Parathyroid adenoma (tissue), 2 donors: ENCODE data around the gene TESMIN.

Source experiments
- H2AFZ ChIP-seq: fragments of 300-600 bp; sonication (generic); one replicate; pipeline ENCODE4 v1.7.0; 2017; ENCODE audit warnings: antibody characterized with exemption, mild to moderate bottlenecking
- H3K27ac ChIP-seq: fragments of 300-600 bp; sonication (generic); one replicate; pipeline ENCODE4 v1.7.0; 2017
- H3K27me3 ChIP-seq: fragments of 300-600 bp; sonication (generic); one replicate; pipeline ENCODE4 v1.7.0; 2017; ENCODE audit warnings: low read length; ENCODE audit not compliant: control insufficient read depth, insufficient read depth
- H3K36me3 ChIP-seq: fragments of 300-600 bp; sonication (generic); one replicate; pipeline ENCODE4 v1.7.0; 2017; ENCODE audit warnings: low read length; ENCODE audit not compliant: control insufficient read depth, insufficient read depth
- H3K4me1 ChIP-seq: fragments of 300-600 bp; sonication (generic); one replicate; pipeline ENCODE4 v1.7.0; 2017; ENCODE audit warnings: control low read depth
- H3K4me2 ChIP-seq: fragments of 300-600 bp; sonication (generic); one replicate; pipeline ENCODE4 v1.7.0; 2017; ENCODE audit warnings: low read length
- H3K4me3 ChIP-seq: fragments of 300-600 bp; sonication (generic); one replicate; pipeline ENCODE4 v1.7.0; 2017; ENCODE audit warnings: low read depth, low read length
- H3K79me2 ChIP-seq: fragments of 300-600 bp; sonication (generic); one replicate; pipeline ENCODE4 v1.7.0; 2017; ENCODE audit warnings: control low read depth
- H3K9ac ChIP-seq: fragments of 300-600 bp; sonication (generic); one replicate; pipeline ENCODE4 v1.7.0; 2017; ENCODE audit warnings: mild to moderate bottlenecking
- H3K9me3 ChIP-seq: fragments of 300-600 bp; sonication (generic); one replicate; pipeline ENCODE4 v1.7.0; 2017; ENCODE audit warnings: low read length; ENCODE audit not compliant: control insufficient read depth
- TF ChIP-seq, protein P1 (sequence below): fragments of 300-600 bp; sonication (generic); IDR thresholded peaks from one replicate; pipeline ENCODE4 v1.7.0; 2017; ENCODE audit warnings: antibody characterized with exemption, mild to moderate bottlenecking
- donor health status: primary hyperparathyroidism.

The TESMIN gene

DNA sequence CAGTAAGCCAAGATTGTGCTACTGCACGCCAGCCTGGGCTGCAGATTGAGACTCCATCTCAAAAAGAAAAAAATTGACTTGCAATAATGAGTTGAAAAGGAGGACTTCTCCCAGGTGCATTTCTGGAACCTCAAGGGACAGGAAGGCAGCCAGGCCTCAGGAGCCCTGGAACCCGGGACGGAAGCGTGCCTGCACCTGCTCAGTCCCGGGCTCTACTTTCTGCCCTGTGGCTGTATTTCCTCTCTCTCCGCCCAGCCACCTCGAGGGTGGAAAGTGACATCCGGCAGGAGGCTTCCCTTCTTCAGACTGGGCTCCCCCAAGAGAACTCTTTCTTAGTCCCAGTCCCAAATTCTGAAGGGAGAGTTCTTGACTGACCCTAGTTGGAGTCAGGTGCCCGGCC is 87.2 kb downstream of the TESMIN start:
- Histone ChIP-seq H3K9ac (no peak overlapping the region), H3K79me2 (no peaks in the 10 kb centered on the region), H3K4me3 (no peak overlapping the region), H3K27ac (no peak overlapping the region), H3K9me3 (no peaks in the 10 kb centered on the region), H2AFZ (no peak overlapping the region), H3K27me3 (no peaks in the 10 kb centered on the region), H3K4me1 (no peaks in the 10 kb centered on the region), H3K36me3 (no peaks in the 10 kb centered on the region), H3K4me2 (no peak overlapping the region)
- TF ChIP-seq, protein P1, sequence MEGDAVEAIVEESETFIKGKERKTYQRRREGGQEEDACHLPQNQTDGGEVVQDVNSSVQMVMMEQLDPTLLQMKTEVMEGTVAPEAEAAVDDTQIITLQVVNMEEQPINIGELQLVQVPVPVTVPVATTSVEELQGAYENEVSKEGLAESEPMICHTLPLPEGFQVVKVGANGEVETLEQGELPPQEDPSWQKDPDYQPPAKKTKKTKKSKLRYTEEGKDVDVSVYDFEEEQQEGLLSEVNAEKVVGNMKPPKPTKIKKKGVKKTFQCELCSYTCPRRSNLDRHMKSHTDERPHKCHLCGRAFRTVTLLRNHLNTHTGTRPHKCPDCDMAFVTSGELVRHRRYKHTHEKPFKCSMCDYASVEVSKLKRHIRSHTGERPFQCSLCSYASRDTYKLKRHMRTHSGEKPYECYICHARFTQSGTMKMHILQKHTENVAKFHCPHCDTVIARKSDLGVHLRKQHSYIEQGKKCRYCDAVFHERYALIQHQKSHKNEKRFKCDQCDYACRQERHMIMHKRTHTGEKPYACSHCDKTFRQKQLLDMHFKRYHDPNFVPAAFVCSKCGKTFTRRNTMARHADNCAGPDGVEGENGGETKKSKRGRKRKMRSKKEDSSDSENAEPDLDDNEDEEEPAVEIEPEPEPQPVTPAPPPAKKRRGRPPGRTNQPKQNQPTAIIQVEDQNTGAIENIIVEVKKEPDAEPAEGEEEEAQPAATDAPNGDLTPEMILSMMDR: no peak

- no peaks in the 10 kb centered on the region for H3K9me3 ChIP-seq
- H3K9ac ChIP-seq: no peak overlapping the region
- no peaks in the 10 kb centered on the region for H3K79me2 ChIP-seq
Observed at GRCh38 chr11:68663482-68664010, 87.8 kb downstream of the TESMIN start.

DNA sequence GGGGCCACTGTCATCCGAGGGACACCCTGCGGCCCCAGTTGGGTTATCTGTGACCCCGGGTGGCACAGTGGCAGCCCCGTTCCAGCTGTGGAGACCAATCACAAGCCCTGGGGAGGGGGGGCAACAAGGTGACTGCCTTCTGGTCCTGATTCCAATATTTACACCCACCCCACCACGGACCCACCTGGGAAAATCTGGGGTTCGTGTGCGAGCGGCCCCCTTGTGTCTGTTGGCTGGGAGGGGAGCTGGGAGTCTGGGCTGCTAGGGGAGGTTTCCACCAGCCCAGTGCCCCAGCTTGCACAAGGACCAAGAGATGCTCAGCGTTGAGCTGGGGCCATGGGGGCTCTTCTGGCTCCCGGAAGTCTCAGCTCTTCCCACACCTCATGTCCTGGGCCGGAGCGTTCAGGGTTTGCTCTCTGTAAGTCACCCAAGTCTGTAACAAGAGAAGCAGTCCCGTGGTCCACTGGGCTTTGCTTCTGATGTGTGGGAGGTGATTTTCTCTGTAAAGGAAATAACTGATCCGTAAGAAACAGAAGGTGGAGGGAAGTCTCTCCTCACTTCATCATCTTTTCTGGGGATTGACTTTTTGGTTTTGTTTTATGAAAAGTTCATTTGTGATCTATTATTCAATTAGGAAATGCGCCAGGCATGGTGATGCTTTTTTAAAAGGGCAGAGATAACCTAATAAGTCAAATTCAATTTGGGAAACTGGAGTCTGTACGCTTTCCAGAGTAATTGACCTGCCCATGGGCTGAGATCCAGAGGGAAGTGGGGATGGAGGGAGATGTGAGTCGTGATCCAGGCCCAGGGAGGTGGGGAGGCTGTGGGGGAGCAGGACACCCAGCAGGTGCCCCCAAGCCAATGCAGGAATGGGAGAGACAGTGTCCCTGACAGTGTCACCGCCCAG is 89.4 kb downstream of the TESMIN start:
- H3K4me1 ChIP-seq: no peaks in the 10 kb centered on the region
- H3K27ac ChIP-seq: no peak overlapping the region
- no peaks in the 10 kb centered on the region for H3K79me2 ChIP-seq
- no peak overlapping the region for H2AFZ ChIP-seq
- H3K4me3 ChIP-seq: no peak overlapping the region
- H3K4me2 ChIP-seq: no peak overlapping the region
- H3K9me3 ChIP-seq: no peaks in the 10 kb centered on the region
- no peaks in the 10 kb centered on the region for H3K27me3 ChIP-seq
- H3K9ac ChIP-seq: no peak overlapping the region
- no peaks in the 10 kb centered on the region for H3K36me3 ChIP-seq
- TF ChIP-seq, protein P1: no peak

More at GRCh38 chr11:68663482-68664010, 87.8 kb downstream of the TESMIN start:
- no peak overlapping the region for H3K4me3 ChIP-seq
- TF ChIP-seq, protein P1: no peak
- no peaks in the 10 kb centered on the region for H3K27me3 ChIP-seq
- no peak overlapping the region for H2AFZ ChIP-seq
- no peaks in the 10 kb centered on the region for H3K4me1 ChIP-seq
- H3K36me3 ChIP-seq: no peaks in the 10 kb centered on the region
- no peak overlapping the region for H3K4me2 ChIP-seq
- no peak overlapping the region for H3K27ac ChIP-seq

DNA sequence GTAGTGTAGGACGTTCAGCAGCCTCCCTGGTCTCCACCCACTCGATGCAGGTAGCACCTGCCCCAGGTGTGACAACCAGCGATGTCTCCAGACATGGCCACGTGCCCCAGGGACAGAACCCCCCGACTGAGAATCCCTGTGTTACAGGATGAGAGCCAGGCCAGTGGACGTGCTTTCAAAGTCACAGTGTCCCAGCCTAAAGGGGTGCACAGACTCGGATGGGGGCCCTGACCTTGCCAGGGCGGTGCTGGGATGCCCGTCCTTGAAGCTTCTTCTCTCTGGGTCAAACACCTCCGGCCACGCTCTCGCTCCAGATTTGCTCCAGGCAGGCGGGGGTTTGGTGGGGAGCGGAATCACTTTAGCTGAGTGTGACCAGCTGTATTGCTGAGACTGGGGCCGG is 90.3 kb downstream of the TESMIN start:
- Histone ChIP-seq H3K4me3 (no peak overlapping the region), H3K79me2 (no peaks in the 10 kb centered on the region), H3K27ac (no peak overlapping the region), H3K4me2 (no peak overlapping the region), H3K4me1 (no peaks in the 10 kb centered on the region), H2AFZ (no peak overlapping the region), H3K9ac (no peak overlapping the region), H3K9me3 (no peaks in the 10 kb centered on the region), H3K27me3 (no peaks in the 10 kb centered on the region), H3K36me3 (no peaks in the 10 kb centered on the region)
- TF ChIP-seq, protein P1: no peak
